ENCODE results near the gene PRPF38B. TPM values are rescaled to one million over a fixed set of nuclear protein-coding genes. Genes with fewer than 3 reads are reported as not detected.
"Not testable (repeated sequence)": the region's sequence is repeated elsewhere in the genome, so short reads cannot be mapped to it uniquely, and the experiment has no call there.

Gene PRPF38B
- total RNA-seq, 1 experiment from 2014 or later, result 46.4 TPM

DNA sequence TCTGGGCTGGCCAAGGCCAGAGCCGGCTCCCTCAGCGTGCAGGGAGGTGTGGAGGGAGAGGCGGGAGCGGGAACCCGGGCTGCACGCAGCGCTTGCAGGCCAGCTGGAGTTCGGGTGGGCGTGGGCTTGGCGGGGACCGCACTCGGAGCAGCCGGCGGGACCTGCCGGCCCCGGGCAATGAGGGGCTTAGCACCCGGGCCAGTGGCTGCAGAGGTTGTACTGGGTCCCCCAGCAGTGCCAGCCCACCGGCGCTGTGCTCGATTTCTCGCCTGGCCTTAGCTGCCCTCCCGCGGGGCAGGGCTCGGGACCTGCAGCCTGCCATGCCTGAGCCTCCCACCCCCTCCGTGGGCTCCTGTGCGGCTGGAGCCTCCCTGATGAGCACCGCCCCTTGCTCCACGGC is 24.7 kb upstream of the PRPF38B start:
- H3K9me2 ChIP-seq (ENCODE audit: insufficient read depth); H3K4me3 ChIP-seq (replicated peaks in 1 of 2; ENCODE audit: low read depth in 1 of 2, low read length in 2 of 2); H3K9me3 ChIP-seq (ENCODE audit: control insufficient read depth in 1 of 2, insufficient read depth in 1 of 2, low read depth in 1 of 2, low read length in 2 of 2); H3K36me3 ChIP-seq (ENCODE audit: control insufficient read depth in 1 of 2, insufficient read depth in 2 of 2, low read length in 2 of 2); H4K20me1 ChIP-seq (ENCODE audit: insufficient read depth); H3K27ac ChIP-seq (ENCODE audit: low read depth, low read length); H3K4me2 ChIP-seq (ENCODE audit: low read length); POLR2A ChIA-PET; ATAC-seq; BruUV-seq (replicated peaks); DNase-seq (ENCODE audit: low read depth, low spot score); H3K9ac ChIP-seq (ENCODE audit: low read length); intact Hi-C loops (cut with micrococcal nuclease); H3K4me1 ChIP-seq (ENCODE audit: control insufficient read depth in 1 of 2, insufficient read depth in 2 of 2, low read length in 2 of 2); RAD21 ChIA-PET (ENCODE audit: low non-redundant PET in 1 of 2, low total read pairs in 2 of 2, uncharacterized antibody in 2 of 2, unreplicated experiment in 2 of 2); H3K79me2 ChIP-seq (ENCODE audit: insufficient read depth, low read length); CTCF ChIA-PET; H3K27me3 ChIP-seq (ENCODE audit: insufficient read depth, low read length); H2AFZ ChIP-seq (ENCODE audit: low read depth, low read length, poor library complexity, severe bottlenecking): not testable (repeated sequence)

- Histone ChIP-seq H3K9me2 (ENCODE audit: insufficient read depth) (no peaks in the 10 kb centered on the region), H4K20me1 (ENCODE audit: insufficient read depth) (no peaks in the 10 kb centered on the region), H3K4me2 (ENCODE audit: low read length) (no peak overlapping the region), H3K27me3 (ENCODE audit: insufficient read depth, low read length) (no peaks in the 10 kb centered on the region), H3K79me2 (ENCODE audit: insufficient read depth, low read length) (no peaks in the 10 kb centered on the region), H3K9ac (ENCODE audit: low read length) (no peak overlapping the region), H3K27ac (ENCODE audit: low read depth, low read length) (no peak overlapping the region), H2AFZ (ENCODE audit: low read depth, low read length, poor library complexity, severe bottlenecking) (no peak overlapping the region), H3K4me3 (replicated peaks in 1 of 2; ENCODE audit: low read depth in 1 of 2, low read length in 2 of 2) (no peak overlapping the region), H3K4me1 (ENCODE audit: control insufficient read depth in 1 of 2, insufficient read depth in 2 of 2, low read length in 2 of 2) (no peaks in the 10 kb centered on the region), H3K9me3 (ENCODE audit: control insufficient read depth in 1 of 2, insufficient read depth in 1 of 2, low read depth in 1 of 2, low read length in 2 of 2) (no peaks in the 10 kb centered on the region), H3K36me3 (ENCODE audit: control insufficient read depth in 1 of 2, insufficient read depth in 2 of 2, low read length in 2 of 2) (no peaks in the 10 kb centered on the region)
- ATAC-seq (no peak), DNase-seq (ENCODE audit: low read depth, low spot score) (no peak)
- no TSS peak for BruUV-seq (replicated peaks)
- CTCF ChIA-PET, result no interaction called here
- POLR2A ChIA-PET, result no interaction called here
- RAD21 ChIA-PET (ENCODE audit: low non-redundant PET in 1 of 2, low total read pairs in 2 of 2, uncharacterized antibody in 2 of 2, unreplicated experiment in 2 of 2), result no interaction called here
- TF ChIP-seq ZNF274 (IDR thresholded peaks at IDR 0.05; ENCODE audit: low read depth, low read length) (no peak), EZH2phosphoT487 (IDR thresholded peaks at IDR 0.05; ENCODE audit: borderline replicate concordance) (no peak)
- intact Hi-C loops (cut with micrococcal nuclease), result no loop called here
These were observed 23.3 kb upstream of the PRPF38B start for GRCh38 chr1:108668777-108669176.

DNA sequence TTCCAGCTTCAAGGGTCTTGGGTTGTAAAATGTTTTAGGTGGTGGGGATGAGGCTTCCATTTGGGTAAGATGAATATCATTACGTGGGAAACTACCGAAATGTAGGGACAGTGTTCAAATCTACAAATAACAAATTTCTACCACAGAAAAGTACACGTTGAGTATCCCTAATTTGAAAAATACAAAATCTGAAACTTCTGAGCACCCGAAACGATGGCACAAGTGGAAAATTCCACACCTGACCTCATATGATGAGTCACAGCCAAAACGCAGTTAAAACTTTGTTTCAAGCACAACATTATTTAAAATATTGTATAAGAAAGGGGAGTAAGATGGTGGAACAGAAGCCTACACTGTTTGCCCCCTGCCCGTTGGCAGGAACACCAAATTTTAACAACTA is 22.4 kb upstream of the PRPF38B start:
- Histone ChIP-seq H3K36me3 (ENCODE audit: control insufficient read depth in 1 of 2, insufficient read depth in 2 of 2, low read length in 2 of 2) (no peaks in the 10 kb centered on the region), H3K4me2 (ENCODE audit: low read length) (no peak overlapping the region), H3K9me3 (ENCODE audit: control insufficient read depth in 1 of 2, insufficient read depth in 1 of 2, low read depth in 1 of 2, low read length in 2 of 2) (no peaks in the 10 kb centered on the region), H3K79me2 (ENCODE audit: insufficient read depth, low read length) (no peaks in the 10 kb centered on the region), H3K9ac (ENCODE audit: low read length) (no peak overlapping the region), H3K9me2 (ENCODE audit: insufficient read depth) (no peaks in the 10 kb centered on the region), H3K4me1 (ENCODE audit: control insufficient read depth in 1 of 2, insufficient read depth in 2 of 2, low read length in 2 of 2) (no peaks in the 10 kb centered on the region), H4K20me1 (ENCODE audit: insufficient read depth) (no peaks in the 10 kb centered on the region), H2AFZ (ENCODE audit: low read depth, low read length, poor library complexity, severe bottlenecking) (no peak overlapping the region), H3K4me3 (replicated peaks in 1 of 2; ENCODE audit: low read depth in 1 of 2, low read length in 2 of 2) (no peak overlapping the region), H3K27me3 (ENCODE audit: insufficient read depth, low read length) (no peaks in the 10 kb centered on the region), H3K27ac (ENCODE audit: low read depth, low read length) (no peak overlapping the region)
- ChIA-PET CTCF (no interaction called here), POLR2A (no interaction called here), RAD21 (ENCODE audit: low non-redundant PET in 1 of 2, low total read pairs in 2 of 2, uncharacterized antibody in 2 of 2, unreplicated experiment in 2 of 2) (no interaction called here)
- TF ChIP-seq EGR1 (IDR thresholded peaks at IDR 0.05; ENCODE audit: low read depth) (no peak), TCF7L2 (IDR thresholded peaks at IDR 0.05; ENCODE audit: borderline replicate concordance, extremely low read depth, insufficient read depth, insufficient read length) (no peak), JUND (IDR thresholded peaks at IDR 0.05) (no peak), EZH2 (IDR thresholded peaks at IDR 0.05) (no peak), SRF (IDR thresholded peaks at IDR 0.05; ENCODE audit: low read depth) (no peak), POLR2A (IDR thresholded peaks at IDR 0.05; ENCODE audit: borderline replicate concordance, extremely low read depth, insufficient read depth, insufficient read length) (no peak), ZNF274 (IDR thresholded peaks at IDR 0.05; ENCODE audit: low read depth, low read length) (no peak), RAD21 (IDR thresholded peaks at IDR 0.05; ENCODE audit: low read depth) (no peak), FOSL1 (IDR thresholded peaks at IDR 0.05; ENCODE audit: low read depth) (no peak), CBX3 (IDR thresholded peaks at IDR 0.05; ENCODE audit: low read depth) (no peak), EZH2phosphoT487 (IDR thresholded peaks at IDR 0.05; ENCODE audit: borderline replicate concordance) (no peak)
- TF ChIP-seq, protein P1, sequence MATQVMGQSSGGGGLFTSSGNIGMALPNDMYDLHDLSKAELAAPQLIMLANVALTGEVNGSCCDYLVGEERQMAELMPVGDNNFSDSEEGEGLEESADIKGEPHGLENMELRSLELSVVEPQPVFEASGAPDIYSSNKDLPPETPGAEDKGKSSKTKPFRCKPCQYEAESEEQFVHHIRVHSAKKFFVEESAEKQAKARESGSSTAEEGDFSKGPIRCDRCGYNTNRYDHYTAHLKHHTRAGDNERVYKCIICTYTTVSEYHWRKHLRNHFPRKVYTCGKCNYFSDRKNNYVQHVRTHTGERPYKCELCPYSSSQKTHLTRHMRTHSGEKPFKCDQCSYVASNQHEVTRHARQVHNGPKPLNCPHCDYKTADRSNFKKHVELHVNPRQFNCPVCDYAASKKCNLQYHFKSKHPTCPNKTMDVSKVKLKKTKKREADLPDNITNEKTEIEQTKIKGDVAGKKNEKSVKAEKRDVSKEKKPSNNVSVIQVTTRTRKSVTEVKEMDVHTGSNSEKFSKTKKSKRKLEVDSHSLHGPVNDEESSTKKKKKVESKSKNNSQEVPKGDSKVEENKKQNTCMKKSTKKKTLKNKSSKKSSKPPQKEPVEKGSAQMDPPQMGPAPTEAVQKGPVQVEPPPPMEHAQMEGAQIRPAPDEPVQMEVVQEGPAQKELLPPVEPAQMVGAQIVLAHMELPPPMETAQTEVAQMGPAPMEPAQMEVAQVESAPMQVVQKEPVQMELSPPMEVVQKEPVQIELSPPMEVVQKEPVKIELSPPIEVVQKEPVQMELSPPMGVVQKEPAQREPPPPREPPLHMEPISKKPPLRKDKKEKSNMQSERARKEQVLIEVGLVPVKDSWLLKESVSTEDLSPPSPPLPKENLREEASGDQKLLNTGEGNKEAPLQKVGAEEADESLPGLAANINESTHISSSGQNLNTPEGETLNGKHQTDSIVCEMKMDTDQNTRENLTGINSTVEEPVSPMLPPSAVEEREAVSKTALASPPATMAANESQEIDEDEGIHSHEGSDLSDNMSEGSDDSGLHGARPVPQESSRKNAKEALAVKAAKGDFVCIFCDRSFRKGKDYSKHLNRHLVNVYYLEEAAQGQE (IDR thresholded peaks at IDR 0.05; ENCODE audit: low read depth), result no peak
- intact Hi-C loops (cut with micrococcal nuclease), result no loop called here
- BruUV-seq (replicated peaks), result no TSS peak
- DNase-seq (ENCODE audit: low read depth, low spot score) (no peak), ATAC-seq (no peak)
